ENCODE results near the gene STEAP4.

GRCh38 chr7:88233828-88234227, 72.9 kb downstream of the STEAP4 start:
- TF ChIP-seq, protein P1, sequence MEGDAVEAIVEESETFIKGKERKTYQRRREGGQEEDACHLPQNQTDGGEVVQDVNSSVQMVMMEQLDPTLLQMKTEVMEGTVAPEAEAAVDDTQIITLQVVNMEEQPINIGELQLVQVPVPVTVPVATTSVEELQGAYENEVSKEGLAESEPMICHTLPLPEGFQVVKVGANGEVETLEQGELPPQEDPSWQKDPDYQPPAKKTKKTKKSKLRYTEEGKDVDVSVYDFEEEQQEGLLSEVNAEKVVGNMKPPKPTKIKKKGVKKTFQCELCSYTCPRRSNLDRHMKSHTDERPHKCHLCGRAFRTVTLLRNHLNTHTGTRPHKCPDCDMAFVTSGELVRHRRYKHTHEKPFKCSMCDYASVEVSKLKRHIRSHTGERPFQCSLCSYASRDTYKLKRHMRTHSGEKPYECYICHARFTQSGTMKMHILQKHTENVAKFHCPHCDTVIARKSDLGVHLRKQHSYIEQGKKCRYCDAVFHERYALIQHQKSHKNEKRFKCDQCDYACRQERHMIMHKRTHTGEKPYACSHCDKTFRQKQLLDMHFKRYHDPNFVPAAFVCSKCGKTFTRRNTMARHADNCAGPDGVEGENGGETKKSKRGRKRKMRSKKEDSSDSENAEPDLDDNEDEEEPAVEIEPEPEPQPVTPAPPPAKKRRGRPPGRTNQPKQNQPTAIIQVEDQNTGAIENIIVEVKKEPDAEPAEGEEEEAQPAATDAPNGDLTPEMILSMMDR (optimal IDR thresholded peaks at IDR 0.05 in 1 of 3, IDR thresholded peaks at IDR 0.05 in 1 of 3, conservative IDR thresholded peaks at IDR 0.05 in 1 of 3; ENCODE audit: extremely low read depth in 1 of 3, insufficient read depth in 2 of 3, low read length in 3 of 3) = no peak
- no peak for TF ChIP-seq EZH2 (IDR thresholded peaks at IDR 0.05; ENCODE audit: low read length)

Measured in keratinocyte (primary cell).